Fibroblast of lung (primary cell): ENCODE measurements around the gene DUSP9. TPM values are rescaled to one million over a fixed set of nuclear protein-coding genes. Genes with fewer than 3 reads are reported as not detected.

Experiments used
- DNase-seq, 2 donors: peaks; one replicate each; pipeline versions ENCODE4 v3.0.0 to v3.0.0-alpha.2; 2010; ENCODE audit warnings: low read depth in 2 of 2
- H2AFZ ChIP-seq: 2 replicates; pipeline ENCODE4 v1.5.1; 2012; ENCODE audit warnings: low read length, control low read depth, inconsistent platforms
- H3K27ac ChIP-seq: 2 replicates; pipeline ENCODE4 v1.5.1; 2011; ENCODE audit warnings: low read length, control low read depth; ENCODE audit not compliant: insufficient read depth
- H3K27me3 ChIP-seq: 2 replicates; pipeline ENCODE4 v1.5.1; 2011; ENCODE audit warnings: mild to moderate bottlenecking, low read length; ENCODE audit not compliant: control insufficient read depth, insufficient read depth
- H3K36me3 ChIP-seq: 2 replicates; pipeline ENCODE4 v1.5.1; 2011; ENCODE audit warnings: low read length; ENCODE audit not compliant: control insufficient read depth, insufficient read depth
- H3K4me1 ChIP-seq: 2 replicates; pipeline ENCODE4 v1.5.1; 2011; ENCODE audit warnings: low read length; ENCODE audit not compliant: control insufficient read depth, insufficient read depth; ENCODE audit errors: extremely low read depth
- H3K4me2 ChIP-seq: 2 replicates; pipeline ENCODE4 v1.5.1; 2011; ENCODE audit warnings: low read length, control low read depth; ENCODE audit not compliant: insufficient read depth; ENCODE audit errors: extremely low read depth
- H3K4me3 ChIP-seq, 4 experiments: fragments of 200-600 bp in 1 of 4; sonication (generic) in 1 of 4; replicated peaks in 1 of 4; 2 replicates each; pipeline ENCODE4 v1.5.1; 2011 to 2016; ENCODE audit warnings: low read length in 4 of 4, low read depth in 3 of 4, mild to moderate bottlenecking in 3 of 4, control low read depth in 2 of 4, inconsistent platforms in 1 of 4, mixed read lengths in 1 of 4; ENCODE audit not compliant: insufficient read depth in 1 of 4; ENCODE audit errors: control extremely low read depth in 1 of 4
- H3K79me2 ChIP-seq: 2 replicates; pipeline ENCODE4 v1.5.1; 2012; ENCODE audit warnings: mild to moderate bottlenecking, low read length, inconsistent platforms; ENCODE audit not compliant: control insufficient read depth, insufficient read depth
- H3K9ac ChIP-seq: 2 replicates; pipeline ENCODE4 v1.5.1; 2011; ENCODE audit warnings: mild to moderate bottlenecking, low read length, control low read depth; ENCODE audit not compliant: insufficient read depth
- H3K9me3 ChIP-seq: 2 replicates; pipeline ENCODE4 v1.5.1; 2012; ENCODE audit warnings: low read depth, low read length; ENCODE audit not compliant: control insufficient read depth, insufficient read depth
- H4K20me1 ChIP-seq: 2 replicates; pipeline ENCODE4 v1.5.1; 2011; ENCODE audit warnings: low read length; ENCODE audit not compliant: control insufficient read depth, insufficient read depth; ENCODE audit errors: extremely low read depth
- CTCF ChIP-seq, 2 donors: IDR thresholded peaks in 1 of 2; conservative IDR thresholded peaks in 1 of 2; 1 replicate in 1 of 2; 2 replicates in 1 of 2; pipeline ENCODE4 v1.5.1; 2011 to 2012; ENCODE audit warnings: low read length in 2 of 2, control low read depth in 1 of 2, inconsistent platforms in 1 of 2, low read depth in 1 of 2, mild to moderate bottlenecking in 1 of 2
- EZH2 ChIP-seq: IDR thresholded peaks from 2 replicates; pipeline ENCODE4 v1.5.1; 2012; ENCODE audit warnings: low read length, control low read depth, mild to moderate bottlenecking; ENCODE audit errors: missing control alignments
- polyA plus RNA-seq, 2 donors: library from polyadenylated mRNA; depleted of rRNA in 1 of 2; stranded (reverse) in 1 of 2; unstranded in 1 of 2; fragments of >200 nt; gene quantifications; 2 replicates each; pipeline ENCODE4 v1.2.1, GENCODE V29; 2011 to 2012; ENCODE audit warnings: missing spikeins in 1 of 2
- total RNA-seq: library from RNA; depleted of rRNA; stranded (reverse); fragments of >200 nt; gene quantifications from 2 replicates; pipeline ENCODE4 v1.2.1, GENCODE V29; 2014

DUSP9 gene
- total and polyA plus RNA-seq, 2 donors (not counting 1 experiment from before 2014, with no cell fraction given) = not detected

- Histone ChIP-seq H3K36me3 (no peaks in the 10 kb centered on the region), H2AFZ (no peak overlapping the region), H3K9me3 (no peaks in the 10 kb centered on the region), H4K20me1 (no peaks in the 10 kb centered on the region), H3K27ac (no peak overlapping the region), H3K4me3 (no peak overlapping the region), H3K4me2 (no peak overlapping the region), H3K4me1 (no peaks in the 10 kb centered on the region), H3K27me3 (peaks cover 2% of the 10 kb centered on the region), H3K79me2 (no peaks in the 10 kb centered on the region), H3K9ac (no peak overlapping the region)
- DNase-seq = no peak
- TF ChIP-seq CTCF (conservative IDR thresholded peaks at IDR 0.05 in 1 of 2, IDR thresholded peaks at IDR 0.05 in 1 of 2; ENCODE audit: low read depth in 1 of 2, low read length in 2 of 2) (no peak), EZH2 (no peak)
Measured at GRCh38 chrX:153634236-153634635, 12.8 kb upstream of the DUSP9 start.

GRCh38 chrX:153634832-153635231 is 12.2 kb upstream of the DUSP9 start:
- no peak for TF ChIP-seq CTCF (conservative IDR thresholded peaks at IDR 0.05 in 1 of 2, IDR thresholded peaks at IDR 0.05 in 1 of 2; ENCODE audit: low read depth in 1 of 2, low read length in 2 of 2)
- no peak for TF ChIP-seq EZH2
- no peak overlapping the region for H3K4me3 ChIP-seq
- no peaks in the 10 kb centered on the region for H3K4me1 ChIP-seq
- no peak overlapping the region for H3K4me2 ChIP-seq
- H3K9ac ChIP-seq = no peak overlapping the region
- no peak overlapping the region for H3K27ac ChIP-seq
- H3K79me2 ChIP-seq = no peaks in the 10 kb centered on the region
- H3K27me3 ChIP-seq = peaks cover 2% of the 10 kb centered on the region
- H3K36me3 ChIP-seq = no peaks in the 10 kb centered on the region
- H2AFZ ChIP-seq = no peak overlapping the region
- H3K9me3 ChIP-seq = no peaks in the 10 kb centered on the region
- no peaks in the 10 kb centered on the region for H4K20me1 ChIP-seq
- no peak for DNase-seq

DNA sequence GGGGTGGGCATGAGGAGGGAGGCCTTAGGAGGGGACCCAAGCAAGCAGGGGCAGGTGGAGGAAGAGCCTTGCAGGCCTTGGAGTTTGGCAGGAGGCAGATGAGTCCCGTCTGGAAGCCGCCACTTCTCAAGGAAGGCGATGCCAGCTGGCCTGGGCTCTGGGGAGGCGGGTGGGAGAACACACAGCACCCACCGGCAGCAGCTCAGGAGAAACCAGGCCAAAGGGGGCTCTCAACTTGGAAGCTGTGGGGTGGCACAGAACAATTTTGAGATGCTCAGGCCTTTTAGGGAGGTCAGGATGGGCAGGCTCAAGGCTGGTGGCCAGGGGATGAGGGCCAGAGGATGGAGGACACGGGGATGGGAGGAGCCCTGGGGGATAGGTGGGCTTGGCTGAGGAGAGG is 11.6 kb upstream of the DUSP9 start:
- no peak for TF ChIP-seq CTCF (conservative IDR thresholded peaks at IDR 0.05 in 1 of 2, IDR thresholded peaks at IDR 0.05 in 1 of 2; ENCODE audit: low read depth in 1 of 2, low read length in 2 of 2)
- TF ChIP-seq EZH2 = no peak
- no peaks in the 10 kb centered on the region for H3K4me1 ChIP-seq
- H3K36me3 ChIP-seq = no peaks in the 10 kb centered on the region
- H3K4me3 ChIP-seq = no peak overlapping the region
- H3K27me3 ChIP-seq = peaks cover 2% of the 10 kb centered on the region
- H3K79me2 ChIP-seq = no peaks in the 10 kb centered on the region
- H3K4me2 ChIP-seq = no peak overlapping the region
- H2AFZ ChIP-seq = no peak overlapping the region
- DNase-seq = no peak
- H4K20me1 ChIP-seq = no peaks in the 10 kb centered on the region
- H3K9ac ChIP-seq = no peak overlapping the region
- no peaks in the 10 kb centered on the region for H3K9me3 ChIP-seq
- H3K27ac ChIP-seq = no peak overlapping the region
